Activated naive CD4-positive, alpha-beta T cell treated with anti-CD3 and anti-CD28 coated beads, Interleukin-2, amount 50 U/mL, for 72 hours (primary cell): Measurements from ENCODE around the gene TIMP4. TPM values are rescaled to one million over a fixed set of nuclear protein-coding genes. Genes with fewer than 3 reads are reported as not detected.

ENCODE experiments used
- ATAC-seq, 2 donors: fragments of 150-1000 bp; cut with Tn5 transposase; 2 replicates each; pipeline ENCODE4 v1.10.0; 2021; ENCODE audit warnings: mild to moderate bottlenecking in 2 of 2, moderate library complexity in 2 of 2
- DNase-seq, 2 donors: peaks; one replicate each; pipeline ENCODE4 v3.0.0; 2021 to 2022; ENCODE audit warnings: low spot score in 2 of 2
- H3K27ac Mint-ChIP-seq, 2 donors: one replicate each; pipeline ENCODE4 v1.8.0; 2022; ENCODE audit warnings: mild to moderate bottlenecking in 2 of 2, mixed read lengths in 2 of 2
- H3K36me3 Mint-ChIP-seq, 2 donors: one replicate each; pipeline ENCODE4 v1.8.0; 2022; ENCODE audit warnings: mixed read lengths in 2 of 2
- H3K9me3 Mint-ChIP-seq, 2 donors: one replicate each; pipeline ENCODE4 v1.8.0; 2022; ENCODE audit warnings: mixed read lengths in 2 of 2
- total RNA-seq, 2 donors: library from RNA; stranded (reverse); gene quantifications; one replicate each; pipeline ENCODE4 v1.2.3, GENCODE V29; 2022

The TIMP4 gene
- total RNA-seq, 2 donors from 2014 or later = not detected

- H3K27ac Mint-ChIP-seq = no peak overlapping the region
- DNase-seq (peak in 1 of 2 donors; percentile 12), ATAC-seq (peak in 1 of 2 donors; percentile 46)
- H3K36me3 Mint-ChIP-seq = no peaks in the 10 kb centered on the region
- no peaks in the 10 kb centered on the region for H3K9me3 Mint-ChIP-seq
These were observed 20.7 kb downstream of the TIMP4 start for GRCh38 chr3:12138044-12138443.

DNA sequence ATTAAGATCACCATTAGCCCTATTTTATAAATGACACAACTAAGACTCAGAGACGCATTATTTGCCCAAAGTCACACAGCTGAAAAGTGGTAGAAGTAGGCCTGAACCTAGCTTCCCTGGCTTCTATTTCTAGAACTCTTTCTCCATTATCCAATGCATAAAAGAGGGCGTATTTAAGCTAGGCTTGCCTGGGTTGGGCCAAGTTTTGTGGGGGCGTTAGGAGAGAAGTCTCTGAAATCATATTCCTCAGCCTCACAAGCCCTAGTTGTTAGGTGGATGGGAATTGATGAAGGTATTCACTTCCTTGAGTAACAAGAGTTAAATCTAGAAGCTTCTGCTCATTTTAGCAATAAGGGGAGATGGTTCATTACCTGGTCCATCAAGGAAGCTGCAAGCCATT is 22.3 kb downstream of the TIMP4 start:
- ATAC-seq (no peak), DNase-seq (no peak)
- H3K36me3 Mint-ChIP-seq = no peaks in the 10 kb centered on the region
- no peaks in the 10 kb centered on the region for H3K9me3 Mint-ChIP-seq
- no peak overlapping the region for H3K27ac Mint-ChIP-seq

DNA sequence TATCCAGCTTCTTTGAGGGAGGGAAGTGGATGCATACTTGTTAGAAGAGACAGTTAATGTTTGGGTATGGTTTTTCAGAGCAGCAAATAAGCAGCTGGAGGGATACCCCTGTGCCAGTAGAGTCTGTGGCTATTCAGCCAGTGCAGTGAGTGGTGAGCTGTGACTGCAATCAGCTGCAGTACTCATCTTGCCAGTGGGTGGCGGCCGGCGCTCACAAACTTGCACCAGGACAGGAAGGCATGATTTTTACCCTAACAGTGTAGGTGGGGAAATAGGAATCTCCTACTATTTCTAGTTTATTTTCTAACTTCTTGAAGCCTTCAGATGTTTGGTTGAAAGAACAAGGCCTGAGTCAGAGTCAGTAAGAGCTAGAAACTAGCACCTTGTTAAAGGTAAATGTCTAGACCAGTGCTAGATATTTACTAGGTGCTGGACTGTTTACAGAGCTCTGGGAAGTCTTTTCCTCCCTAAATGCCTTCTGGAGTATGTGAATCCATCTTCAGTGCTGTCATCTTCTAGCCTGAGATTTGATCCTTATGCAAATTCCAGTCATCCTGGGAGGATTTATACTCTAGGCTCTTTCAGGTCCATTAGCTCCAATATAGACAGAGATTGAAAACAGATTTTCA is 23.6 kb downstream of the TIMP4 start:
- Mint-ChIP-seq H3K27ac (no peak overlapping the region), H3K36me3 (no peaks in the 10 kb centered on the region), H3K9me3 (no peaks in the 10 kb centered on the region)
- DNase-seq = peak in 1 of 2 donors; percentile 61
- peak; percentile 81 to 86 for ATAC-seq

- Mint-ChIP-seq H3K9me3 (no peaks in the 10 kb centered on the region), H3K36me3 (no peaks in the 10 kb centered on the region), H3K27ac (no peak overlapping the region)
- ATAC-seq (no peak), DNase-seq (no peak)
These were observed 25.8 kb downstream of the TIMP4 start for GRCh38 chr3:12132881-12133280.

- ATAC-seq (no peak), DNase-seq (no peak)
- Mint-ChIP-seq H3K9me3 (no peaks in the 10 kb centered on the region), H3K36me3 (no peaks in the 10 kb centered on the region), H3K27ac (no peak overlapping the region)
These were observed 27.2 kb downstream of the TIMP4 start for GRCh38 chr3:12131351-12132090.

DNA sequence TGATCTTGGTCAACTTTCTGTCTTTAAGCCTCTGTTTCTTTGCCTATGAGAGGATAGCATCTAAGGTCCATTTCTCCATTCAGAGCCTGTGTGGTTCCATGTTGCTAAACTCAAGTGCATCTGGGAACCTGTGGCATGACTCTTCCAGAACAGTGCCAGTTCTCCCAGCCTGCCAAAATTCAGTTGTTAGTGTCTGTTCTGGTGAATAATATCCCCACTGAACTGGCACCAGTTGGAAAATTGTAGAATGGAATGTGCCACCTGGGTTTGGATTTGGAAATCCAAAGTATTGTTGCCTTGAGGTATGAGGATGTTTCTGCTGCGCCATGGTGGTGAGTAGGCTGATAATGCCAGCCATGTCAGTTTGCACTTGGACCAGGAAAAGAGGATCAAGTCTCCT is 31.3 kb downstream of the TIMP4 start:
- no peaks in the 10 kb centered on the region for H3K36me3 Mint-ChIP-seq
- H3K9me3 Mint-ChIP-seq = no peaks in the 10 kb centered on the region
- H3K27ac Mint-ChIP-seq = no peak overlapping the region
- DNase-seq = no peak
- ATAC-seq = no peak

DNA sequence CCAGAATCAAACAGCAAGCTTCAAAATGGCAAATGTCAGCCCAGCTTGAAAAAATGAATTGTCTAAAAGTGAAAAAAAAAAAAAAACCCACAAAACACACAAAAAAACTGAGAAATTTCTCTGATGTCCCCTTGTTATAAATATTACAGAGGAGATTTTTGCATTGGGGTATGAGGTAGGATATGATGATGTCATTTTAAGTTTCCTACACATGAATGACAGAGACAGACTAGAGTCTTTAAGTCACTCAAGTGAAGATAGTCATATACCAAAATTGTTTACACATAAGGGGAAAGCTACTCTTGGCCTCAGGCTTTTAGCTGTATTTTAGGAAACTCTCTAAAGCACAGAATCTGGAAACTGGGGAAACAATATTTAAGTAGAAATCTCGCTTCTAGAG is 32.9 kb downstream of the TIMP4 start:
- Mint-ChIP-seq H3K9me3 (no peaks in the 10 kb centered on the region), H3K27ac (no peak overlapping the region), H3K36me3 (no peaks in the 10 kb centered on the region)
- ATAC-seq = no peak
- DNase-seq = no peak

- no peak overlapping the region for H3K27ac Mint-ChIP-seq
- H3K9me3 Mint-ChIP-seq = no peaks in the 10 kb centered on the region
- DNase-seq = no peak
- ATAC-seq = no peak
- H3K36me3 Mint-ChIP-seq = no peaks in the 10 kb centered on the region
These were observed 37.2 kb downstream of the TIMP4 start for GRCh38 chr3:12121466-12121865.

GRCh38 chr3:12120374-12121140 is 38.2 kb downstream of the TIMP4 start:
- no peaks in the 10 kb centered on the region for H3K9me3 Mint-ChIP-seq
- no peak overlapping the region for H3K27ac Mint-ChIP-seq
- ATAC-seq (no peak), DNase-seq (no peak)
- H3K36me3 Mint-ChIP-seq = no peaks in the 10 kb centered on the region

DNA sequence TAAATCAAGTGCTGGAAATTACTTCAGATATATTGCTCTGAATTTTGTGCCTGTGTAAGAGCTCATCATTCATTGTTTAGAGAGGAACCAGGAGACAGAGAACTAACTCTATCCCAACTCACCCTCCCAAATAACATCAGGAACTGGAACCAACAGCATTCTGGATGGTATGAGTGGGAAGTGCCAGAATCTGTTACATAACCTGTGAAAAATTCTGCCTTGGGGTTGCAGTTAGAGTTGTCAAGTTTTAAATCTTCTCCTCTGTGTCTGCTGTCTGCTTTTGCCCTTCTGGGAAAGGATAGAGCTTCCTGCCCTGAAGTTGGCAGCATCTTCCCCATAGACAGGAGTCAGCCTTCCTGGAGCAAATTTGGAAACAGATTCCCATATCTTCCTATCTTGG is 41.2 kb downstream of the TIMP4 start:
- no peak for DNase-seq
- H3K27ac Mint-ChIP-seq = no peak overlapping the region
- H3K36me3 Mint-ChIP-seq = no peaks in the 10 kb centered on the region
- H3K9me3 Mint-ChIP-seq = no peaks in the 10 kb centered on the region
- no peak for ATAC-seq

DNA sequence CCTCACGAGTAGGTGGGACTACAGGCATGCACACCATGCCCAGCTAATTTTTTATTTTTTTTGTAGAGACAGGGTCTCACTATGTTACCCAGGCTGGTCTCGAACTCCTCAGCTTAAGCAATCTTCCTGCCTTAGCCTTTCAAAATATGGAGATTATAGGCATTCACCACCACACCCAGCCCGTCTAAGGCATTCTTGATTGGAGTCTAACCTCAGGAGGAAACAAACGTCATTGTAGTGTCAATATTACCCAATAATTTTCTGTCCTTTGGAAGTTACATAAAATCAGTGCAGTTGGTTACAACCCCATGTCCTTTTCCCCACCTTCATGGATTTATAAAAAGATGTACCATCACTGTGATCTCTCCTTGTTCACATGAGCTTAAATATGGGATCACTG is 41.8 kb downstream of the TIMP4 start:
- H3K27ac Mint-ChIP-seq = no peak overlapping the region

GRCh38 chr3:12115849-12116248 is 42.9 kb downstream of the TIMP4 start:
- ATAC-seq = no peak
- H3K9me3 Mint-ChIP-seq = peaks cover 0 to 5% of the 10 kb centered on the region in 2 donors
- DNase-seq = no peak
- H3K27ac Mint-ChIP-seq = no peak overlapping the region
- no peaks in the 10 kb centered on the region for H3K36me3 Mint-ChIP-seq

More for the DNA sequence above, 41.8 kb downstream of the TIMP4 start:
- DNase-seq (no peak), ATAC-seq (no peak)
- H3K36me3 Mint-ChIP-seq = no peaks in the 10 kb centered on the region
- no peaks in the 10 kb centered on the region for H3K9me3 Mint-ChIP-seq

GRCh38 chr3:12115104-12115503 is 43.6 kb downstream of the TIMP4 start:
- H3K27ac Mint-ChIP-seq = no peak overlapping the region
- DNase-seq (no peak), ATAC-seq (no peak)
- H3K9me3 Mint-ChIP-seq = peaks cover 0 to 8% of the 10 kb centered on the region in 2 donors
- no peaks in the 10 kb centered on the region for H3K36me3 Mint-ChIP-seq

DNA sequence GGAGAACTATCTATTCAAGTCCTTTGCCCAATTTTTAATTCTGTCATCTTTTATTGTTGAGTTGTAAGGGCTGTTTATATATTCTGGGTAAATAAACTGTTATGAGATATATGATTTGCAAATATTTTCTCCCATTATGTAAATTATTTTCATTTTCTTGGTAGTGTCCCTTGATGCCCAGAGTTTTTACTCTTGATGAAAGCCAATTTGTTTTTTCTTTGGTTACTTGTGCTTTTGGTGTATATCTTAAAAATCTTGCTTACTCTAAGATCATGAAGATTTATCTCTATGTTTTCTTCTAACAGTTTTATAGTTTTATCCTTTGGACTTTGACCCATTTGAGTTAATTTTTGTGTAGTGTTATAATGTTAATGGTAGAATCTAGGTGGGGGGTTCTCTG is 44.5 kb downstream of the TIMP4 start:
- ATAC-seq = no peak
- H3K9me3 Mint-ChIP-seq = peaks cover 0 to 8% of the 10 kb centered on the region in 2 donors

GRCh38 chr3:12107071-12107713 is 51.5 kb downstream of the TIMP4 start:
- H3K36me3 Mint-ChIP-seq = no peaks in the 10 kb centered on the region
- no peak overlapping the region for H3K27ac Mint-ChIP-seq
- H3K9me3 Mint-ChIP-seq = peaks cover 0 to 8% of the 10 kb centered on the region in 2 donors
- ATAC-seq = no peak
- no peak for DNase-seq

More for the DNA sequence above, 44.5 kb downstream of the TIMP4 start:
- Mint-ChIP-seq H3K27ac (no peak overlapping the region), H3K36me3 (no peaks in the 10 kb centered on the region)
- no peak for DNase-seq
